ENCODE results near the gene PLSCR3. TPM values are rescaled to one million over a fixed set of nuclear protein-coding genes. Genes with fewer than 3 reads are reported as not detected.

PLSCR3 gene
- total RNA-seq, result 67.4 to 69.3 TPM (median 68.4 TPM) in 3 replicates

GRCh38 chr17:7394452-7395191, at the start of gene PLSCR3:
Gene PLSCR3 (minus strand): TSS chr17:7394525. CDS start chr17:7394110, 415 bp downstream.
- H3K4me1 Mint-ChIP-seq, result peaks cover 12% of the 10 kb centered on the region
- peak; percentile 77 to 87 for DNase-seq (ENCODE audit: low spot score in 2 of 2, unreplicated experiment in 2 of 2)
- H3K36me3 Mint-ChIP-seq, result peaks cover 17% of the 10 kb centered on the region
- H3K27me3 Mint-ChIP-seq (ENCODE audit: low read depth), result no peaks in the 10 kb centered on the region
- H3K4me3 Mint-ChIP-seq, result peak within 1 kb of the TSS; percentile 90
- TF ChIP-seq CTCF (IDR thresholded peaks at IDR 0.05; ENCODE audit: unreplicated experiment), result peak; percentile 49
- H3K9me3 Mint-ChIP-seq, result no peaks in the 10 kb centered on the region
- peak within 1 kb of the TSS; percentile 99 for H3K27ac Mint-ChIP-seq

GRCh38 chr17:7443499-7444485, 49.5 kb upstream of the PLSCR3 start:
- H3K4me1 Mint-ChIP-seq, result peaks cover 48% of the 10 kb centered on the region
- TF ChIP-seq CTCF (IDR thresholded peaks at IDR 0.05; ENCODE audit: unreplicated experiment), result no peak
- H3K4me3 Mint-ChIP-seq, result peak overlapping the region; percentile 75
- peak overlapping the region; percentile 81 for H3K27ac Mint-ChIP-seq
- DNase-seq (ENCODE audit: low spot score in 2 of 2, unreplicated experiment in 2 of 2), result no peak
- H3K36me3 Mint-ChIP-seq, result peaks cover 8% of the 10 kb centered on the region
- H3K9me3 Mint-ChIP-seq, result no peaks in the 10 kb centered on the region
- peaks cover 27% of the 10 kb centered on the region for H3K27me3 Mint-ChIP-seq (ENCODE audit: low read depth)

- H3K4me3 Mint-ChIP-seq, result peak overlapping the region; percentile 94
- H3K36me3 Mint-ChIP-seq, result no peaks in the 10 kb centered on the region
- no peak for DNase-seq (ENCODE audit: low spot score in 2 of 2, unreplicated experiment in 2 of 2)
- H3K4me1 Mint-ChIP-seq, result peaks cover 62% of the 10 kb centered on the region
- H3K27ac Mint-ChIP-seq, result peak overlapping the region; percentile 79
- no peaks in the 10 kb centered on the region for H3K9me3 Mint-ChIP-seq
- H3K27me3 Mint-ChIP-seq (ENCODE audit: low read depth), result peaks cover 34% of the 10 kb centered on the region
- TF ChIP-seq CTCF (IDR thresholded peaks at IDR 0.05; ENCODE audit: unreplicated experiment), result no peak
These were observed 47.8 kb upstream of the PLSCR3 start for GRCh38 chr17:7442142-7442541.

GRCh38 chr17:7441266-7441665, 46.9 kb upstream of the PLSCR3 start:
- Mint-ChIP-seq H3K4me3 (peak overlapping the region; percentile 94), H3K27ac (peak overlapping the region; percentile 95), H3K4me1 (peaks cover 67% of the 10 kb centered on the region), H3K9me3 (no peaks in the 10 kb centered on the region), H3K36me3 (no peaks in the 10 kb centered on the region), H3K27me3 (ENCODE audit: low read depth) (peaks cover 39% of the 10 kb centered on the region)
- no peak for TF ChIP-seq CTCF (IDR thresholded peaks at IDR 0.05; ENCODE audit: unreplicated experiment)
- DNase-seq (ENCODE audit: low spot score in 2 of 2, unreplicated experiment in 2 of 2), result no peak

GRCh38 chr17:7440834-7441195, 46.5 kb upstream of the PLSCR3 start:
- TF ChIP-seq CTCF (IDR thresholded peaks at IDR 0.05; ENCODE audit: unreplicated experiment), result no peak
- Mint-ChIP-seq H3K27me3 (ENCODE audit: low read depth) (peaks cover 41% of the 10 kb centered on the region), H3K4me3 (peak overlapping the region; percentile 94), H3K27ac (peak overlapping the region; percentile 95), H3K36me3 (no peaks in the 10 kb centered on the region), H3K9me3 (no peaks in the 10 kb centered on the region), H3K4me1 (peaks cover 67% of the 10 kb centered on the region)
- DNase-seq (ENCODE audit: low spot score in 2 of 2, unreplicated experiment in 2 of 2), result peak in 1 of 2 experiments; percentile 74
